OCI-LY1 (cell line): ENCODE results near the gene FERMT3.

ENCODE experiments used
- CTCF ChIP-seq: fragments of 200-600 bp; sonication (generic), shearing (Covaris generic); IDR thresholded peaks from 2 replicates; pipeline ENCODE4 v1.5.1; 2017; ENCODE audit warnings: mild to moderate bottlenecking, antibody characterized with exemption, low read length, moderate library complexity, mixed read lengths
- EZH2 ChIP-seq: fragments of 200-600 bp; sonication (generic), shearing (Covaris generic); IDR thresholded peaks from 2 replicates; pipeline ENCODE4 v1.8.0; 2017; ENCODE audit warnings: borderline replicate concordance, mixed run types, mild to moderate bottlenecking, antibody characterized with exemption, low read length, moderate library complexity, mixed read lengths

GRCh38 chr11:64263021-64263946 lies 56.8 kb downstream of the FERMT3 start:
- TF ChIP-seq EZH2 (no peak), CTCF (no peak)
